Measurements from ENCODE around the gene NT5DC3.

Gene NT5DC3

DNA sequence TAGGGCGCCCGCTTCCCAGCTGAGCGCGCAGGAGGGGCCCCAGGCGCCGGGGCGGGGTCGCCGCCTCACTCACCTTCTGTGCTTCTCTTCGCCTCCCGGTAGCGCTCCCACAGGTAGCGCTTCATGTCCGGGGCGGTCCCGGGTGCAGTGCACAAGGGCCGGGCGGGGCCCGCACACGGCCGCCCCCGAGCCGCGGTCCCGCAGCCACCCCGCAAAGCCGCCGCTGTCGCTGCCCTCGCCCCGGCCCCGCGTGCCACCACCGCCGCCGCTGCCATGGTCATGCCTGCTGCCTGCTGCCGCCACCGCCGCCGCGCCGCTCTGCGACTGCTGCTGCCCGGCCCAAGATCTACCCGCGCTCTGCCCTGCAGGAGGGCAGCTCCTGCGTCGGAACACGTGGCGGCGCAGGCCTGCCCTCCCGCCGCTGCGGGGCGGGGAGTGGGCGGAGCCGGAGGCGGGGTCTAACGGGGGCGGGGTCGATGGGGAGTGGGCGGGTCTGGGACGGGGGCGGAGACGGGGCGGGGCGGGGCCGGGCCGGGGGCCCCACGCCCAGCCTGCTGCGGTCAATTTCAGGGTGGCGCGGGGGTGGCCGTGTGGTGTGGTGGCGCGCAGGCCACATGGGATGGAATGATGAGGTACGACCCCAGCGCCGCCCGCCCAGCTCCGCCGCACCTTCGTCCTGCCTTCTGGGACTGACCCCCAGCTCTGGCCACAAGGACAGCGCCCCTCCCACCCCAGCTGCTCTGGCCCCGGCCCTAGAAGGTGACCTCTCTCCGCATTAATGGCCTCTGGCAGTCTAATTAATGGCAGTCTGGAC is at the start of gene NT5DC3:
Gene NT5DC3, minus strand, starts transcription at position 359 of the 814 bp plus-strand sequence. Its CDS starts 78 bp downstream, at position 281.
- no peak for DNase-seq

- no peak for DNase-seq
Observed at GRCh38 chr12:103887738-103888137, 46.7 kb upstream of the NT5DC3 start.

GRCh38 chr12:103886195-103886797 is 45.3 kb upstream of the NT5DC3 start:
- no peak for DNase-seq

DNA sequence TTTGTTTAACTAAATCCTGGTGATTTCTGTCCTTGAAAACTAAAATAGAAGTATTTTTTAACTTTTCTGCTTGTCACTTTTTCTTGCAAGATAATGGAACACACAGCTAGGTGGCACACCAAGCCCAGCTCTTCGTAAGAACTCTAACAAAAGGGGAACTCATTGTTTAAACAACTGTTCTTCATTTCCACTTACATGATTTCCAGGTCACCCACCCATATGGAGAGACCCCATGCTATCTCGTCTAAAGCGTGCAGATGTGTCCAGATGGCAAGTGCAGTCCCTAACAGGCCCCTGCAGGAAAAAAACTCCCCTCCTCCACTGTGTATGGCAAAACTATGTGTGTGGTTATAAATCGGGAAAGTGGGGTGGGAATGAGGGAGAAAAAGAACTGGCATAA is 43.3 kb upstream of the NT5DC3 start:
- DNase-seq: no peak

- DNase-seq: no peak
Observed at GRCh38 chr12:103883908-103884307, 42.9 kb upstream of the NT5DC3 start.

DNA sequence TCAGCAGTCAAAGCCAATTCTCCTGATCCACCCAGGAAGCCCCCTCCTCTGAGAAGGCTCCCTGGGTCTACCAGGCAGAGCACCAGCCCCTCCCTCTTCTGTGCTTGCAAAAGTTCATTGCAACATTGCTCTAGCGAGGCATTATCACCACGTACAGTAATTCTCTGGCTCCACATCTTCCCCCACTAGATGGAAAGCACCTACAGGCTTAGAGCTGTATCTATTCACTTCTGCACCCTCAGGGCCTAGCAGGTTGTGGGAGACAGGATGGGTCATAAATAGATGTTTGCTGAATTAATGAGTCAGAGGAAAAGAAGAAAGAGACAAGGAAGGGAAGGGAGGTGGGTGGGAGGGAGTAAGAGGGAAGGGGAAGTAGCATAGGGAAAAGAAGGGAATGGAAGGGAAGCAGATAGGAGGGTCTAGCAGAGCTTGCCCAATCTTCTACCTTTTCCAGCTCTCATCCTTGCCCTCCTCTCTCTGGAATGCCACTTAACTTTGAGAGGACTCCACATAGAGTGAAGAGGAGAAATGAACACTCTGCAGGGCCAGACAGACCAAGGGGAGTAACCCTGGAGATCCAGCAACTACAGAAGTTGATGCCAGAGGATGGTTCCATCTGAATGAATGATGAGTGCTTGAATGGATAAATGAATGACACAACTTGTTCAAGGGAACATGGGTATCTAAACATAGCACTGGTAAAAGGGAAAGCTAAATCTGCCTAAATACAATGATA is 42.0 kb upstream of the NT5DC3 start:
- no peak for DNase-seq

GRCh38 chr12:103881261-103881660 is 40.2 kb upstream of the NT5DC3 start:
- no peak for DNase-seq

DNA sequence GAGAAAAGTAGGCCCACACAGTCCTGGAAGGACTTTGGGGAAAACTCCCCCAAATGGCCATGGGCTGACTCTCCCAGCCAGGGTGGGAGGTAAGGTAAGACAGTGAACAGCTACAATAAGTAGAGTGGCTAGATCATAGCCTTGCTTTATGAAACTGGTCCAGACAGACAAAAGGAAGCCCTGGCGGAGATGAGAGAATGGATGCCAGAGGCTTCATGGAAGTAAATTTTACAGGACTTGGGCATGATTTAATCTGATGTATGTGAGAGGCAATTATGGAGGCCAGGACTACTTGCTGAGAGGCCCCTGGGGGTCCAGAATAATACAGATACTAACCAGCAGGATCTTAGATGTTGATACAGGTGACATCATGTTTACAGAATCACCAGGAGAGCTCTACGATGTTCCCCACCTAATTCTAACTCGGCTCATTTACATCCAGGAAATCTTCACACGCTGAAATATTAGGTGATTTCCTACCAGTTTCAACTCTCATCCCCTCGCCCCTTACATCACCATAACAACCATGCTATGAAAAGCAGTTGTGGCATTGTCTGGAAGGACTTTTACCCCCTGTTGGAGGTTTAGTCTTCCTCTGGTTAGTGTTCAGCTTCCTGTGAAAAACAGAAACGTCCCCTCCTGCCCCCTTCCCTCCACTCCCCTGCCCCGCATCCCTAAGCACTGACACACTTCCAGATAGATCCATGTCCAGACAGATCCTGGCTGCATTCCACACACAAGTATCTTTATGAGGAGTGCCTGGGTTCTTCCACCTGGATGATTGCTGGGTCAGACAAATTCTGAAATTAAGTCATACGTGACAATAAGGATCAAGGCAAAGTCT is 39.5 kb upstream of the NT5DC3 start:
- DNase-seq: peak; percentile 49

GRCh38 chr12:103879878-103880277 is 38.8 kb upstream of the NT5DC3 start:
- no peak for DNase-seq

GRCh38 chr12:103879048-103879692 is 38.1 kb upstream of the NT5DC3 start:
- no peak for DNase-seq

DNA sequence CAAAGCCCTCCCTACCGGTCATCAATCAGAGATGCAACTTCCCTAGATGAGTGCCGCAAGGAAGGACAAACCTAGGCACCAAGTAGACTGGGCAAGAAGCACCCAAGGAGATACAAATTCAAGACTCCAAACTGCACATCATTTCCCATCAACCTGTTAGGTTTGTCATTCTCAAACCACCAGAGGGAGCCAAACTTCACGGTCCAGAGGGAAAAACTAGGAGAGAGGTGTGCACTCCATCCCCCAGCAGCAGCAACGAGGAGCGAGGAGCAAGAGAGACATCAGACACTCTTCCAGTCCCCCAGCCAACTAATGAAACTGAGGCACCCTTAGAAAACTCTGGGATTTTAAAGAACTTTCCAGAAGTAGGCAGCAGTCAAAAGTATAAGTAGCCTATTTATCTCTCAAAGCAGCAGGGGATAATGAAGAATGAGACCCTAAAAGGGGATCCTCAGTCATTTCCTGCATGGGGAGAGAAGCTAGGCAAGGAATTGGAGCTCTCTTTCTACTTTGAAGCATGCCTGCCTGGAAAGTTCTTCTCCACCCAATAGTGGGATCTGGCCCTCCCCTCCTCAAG is 37.0 kb upstream of the NT5DC3 start:
- peak; percentile 41 for DNase-seq

GRCh38 chr12:103877288-103877687 is 36.3 kb upstream of the NT5DC3 start:
- DNase-seq: no peak

DNA sequence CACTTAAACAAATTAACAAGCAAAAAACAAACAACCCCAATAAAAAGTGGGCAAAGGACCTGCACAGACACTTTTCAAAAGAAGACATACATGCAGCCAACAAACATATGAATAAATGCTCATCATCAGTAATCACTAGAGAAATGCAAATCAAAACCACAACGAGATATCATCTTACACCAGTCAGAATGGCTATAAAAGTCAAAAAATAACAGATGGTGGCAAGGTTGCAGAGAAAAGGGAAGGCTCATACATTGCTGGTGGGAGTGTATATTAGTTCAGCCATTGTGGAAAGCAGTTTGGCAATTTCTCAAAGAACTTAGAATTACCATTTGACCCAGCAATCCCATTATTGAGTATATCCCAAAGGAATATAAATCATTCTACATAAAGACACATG is 34.6 kb upstream of the NT5DC3 start:
- DNase-seq: no peak

DNA sequence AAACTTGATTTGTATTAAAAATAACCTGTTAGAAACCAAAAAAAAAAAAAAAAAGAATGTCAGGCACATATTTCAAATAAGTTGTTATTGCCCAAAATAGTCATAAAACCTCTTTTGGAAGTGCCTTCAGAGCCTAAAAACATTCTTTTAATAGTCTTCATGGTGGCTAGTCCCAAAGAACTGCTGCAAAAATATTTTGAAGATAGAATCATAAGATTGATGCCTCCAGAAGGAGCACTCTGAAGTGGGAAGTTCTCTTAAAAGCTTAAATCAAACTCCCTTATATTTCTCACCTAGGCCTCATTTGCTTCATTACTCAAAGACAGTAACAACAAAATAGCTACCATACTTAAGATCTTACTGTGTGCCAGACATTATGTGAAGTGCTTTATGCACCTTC is 27.2 kb upstream of the NT5DC3 start:
- DNase-seq: no peak

- DNase-seq: no peak
Observed at GRCh38 chr12:103865151-103865730, 24.2 kb upstream of the NT5DC3 start.

- no peak for DNase-seq
Observed at GRCh38 chr12:103864710-103865109, 23.7 kb upstream of the NT5DC3 start.

- no peak for DNase-seq
Observed at GRCh38 chr12:103858953-103859601, 18.0 kb upstream of the NT5DC3 start.

GRCh38 chr12:103858335-103858734 is 17.3 kb upstream of the NT5DC3 start:
- no peak for DNase-seq

DNA sequence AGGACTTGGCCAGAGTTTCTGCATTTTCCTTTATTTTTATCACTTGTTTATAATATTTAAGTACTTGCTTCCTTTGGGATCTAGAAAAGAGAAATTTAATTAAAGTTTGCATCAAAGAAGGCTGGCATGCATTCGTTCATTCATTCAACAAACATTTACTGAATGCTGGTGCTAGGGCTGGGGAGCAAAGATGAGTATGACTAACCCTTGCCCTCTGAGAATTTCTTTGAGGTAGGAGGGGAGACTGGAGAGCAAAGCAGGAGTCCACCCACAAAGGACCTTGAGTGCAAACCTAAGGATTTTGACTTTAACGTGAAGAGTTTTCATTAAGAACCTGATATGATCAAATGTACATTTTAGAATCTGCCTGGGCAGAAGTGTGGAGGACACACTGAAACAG is 16.1 kb upstream of the NT5DC3 start:
- no peak for DNase-seq

DNA sequence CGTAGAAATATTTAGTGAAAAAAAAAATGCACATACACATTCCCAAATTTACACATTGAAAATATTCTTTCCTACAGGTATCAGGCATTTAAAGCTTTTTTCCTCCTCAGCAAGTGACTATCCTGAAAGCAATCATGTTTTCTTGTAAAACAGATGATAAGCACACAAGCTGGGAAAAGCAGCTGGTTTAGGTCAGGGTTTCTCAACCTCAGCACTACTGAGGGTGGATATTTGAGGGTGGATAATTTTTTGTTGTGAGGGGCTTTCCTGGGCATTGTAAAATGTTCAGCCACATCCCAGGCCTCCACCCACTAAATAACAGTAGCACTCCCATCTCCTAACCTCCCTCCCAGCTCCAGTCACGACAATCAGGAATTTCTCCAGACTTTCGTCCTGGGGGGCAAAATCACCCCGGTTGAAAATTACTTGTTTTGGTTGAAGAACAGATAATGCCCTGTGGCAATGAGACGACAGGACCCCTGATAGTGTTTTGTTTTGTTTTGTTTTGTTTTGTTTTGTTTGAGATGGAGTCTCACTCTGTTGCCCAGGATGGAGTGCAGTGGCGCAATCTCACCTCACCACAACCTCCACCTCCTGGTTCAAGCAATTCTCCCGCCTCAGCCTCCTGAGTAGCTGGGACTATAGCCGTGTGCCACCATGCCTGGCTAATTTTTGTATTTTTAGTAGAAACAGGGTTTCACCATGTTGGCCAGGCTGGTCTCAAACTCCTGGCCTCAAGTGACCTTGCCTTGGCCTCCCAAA is 15.0 kb upstream of the NT5DC3 start:
- DNase-seq: no peak
